Pulmonary artery endothelial cell (primary cell): ENCODE results near the gene HEATR1. TPM values are rescaled to one million over a fixed set of nuclear protein-coding genes. Genes with fewer than 3 reads are reported as not detected.
"Not testable (repeated sequence)": the region's sequence is repeated elsewhere in the genome, so short reads cannot be mapped to it uniquely, and the experiment has no call there.

Experiments used
- DNase-seq: peaks from one replicate; pipeline ENCODE4 v3.0.0-alpha.2; 2011; ENCODE audit warnings: low read depth, low spot score
- total RNA-seq: library from RNA; depleted of rRNA; stranded (reverse); fragments of >200 nt; gene quantifications from 2 replicates; pipeline ENCODE4 v1.2.3, GENCODE V29; 2014

HEATR1 gene
- total RNA-seq, 1 donor from 2014 or later = 42.9 TPM

DNA sequence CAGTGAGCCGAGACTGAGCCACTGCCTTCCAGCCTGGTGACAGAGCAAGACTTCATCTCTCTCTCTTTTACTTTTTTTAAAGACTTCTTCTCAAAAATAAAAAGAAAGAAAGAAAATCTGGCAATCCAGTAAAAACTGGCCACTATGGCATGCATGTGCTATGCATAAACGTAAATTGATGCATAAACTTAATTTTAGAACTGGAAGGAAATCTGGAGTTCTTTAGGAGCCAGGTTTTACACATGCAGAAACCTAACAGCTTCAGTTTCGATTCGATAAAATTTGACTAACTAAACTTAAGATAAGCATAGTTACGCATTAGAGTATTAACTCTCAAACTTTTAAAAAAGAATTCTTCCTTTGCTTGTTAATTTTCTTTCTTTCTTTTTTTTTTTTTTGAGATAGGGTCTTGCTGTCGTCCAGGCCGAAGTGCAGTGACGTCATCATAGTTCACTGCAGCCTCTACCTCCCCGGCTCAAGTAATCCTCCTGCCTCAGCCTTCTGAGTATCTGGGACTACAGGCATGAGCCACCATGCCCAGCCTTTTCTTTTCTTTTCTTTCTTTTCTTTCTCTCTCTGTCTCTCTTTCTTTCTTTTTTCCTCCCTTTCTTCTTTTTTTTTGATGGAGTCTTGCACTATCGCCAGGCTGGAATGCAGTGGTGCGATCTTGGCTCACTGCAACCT, 92.4 kb downstream of the HEATR1 start:
- DNase-seq = no peak

DNA sequence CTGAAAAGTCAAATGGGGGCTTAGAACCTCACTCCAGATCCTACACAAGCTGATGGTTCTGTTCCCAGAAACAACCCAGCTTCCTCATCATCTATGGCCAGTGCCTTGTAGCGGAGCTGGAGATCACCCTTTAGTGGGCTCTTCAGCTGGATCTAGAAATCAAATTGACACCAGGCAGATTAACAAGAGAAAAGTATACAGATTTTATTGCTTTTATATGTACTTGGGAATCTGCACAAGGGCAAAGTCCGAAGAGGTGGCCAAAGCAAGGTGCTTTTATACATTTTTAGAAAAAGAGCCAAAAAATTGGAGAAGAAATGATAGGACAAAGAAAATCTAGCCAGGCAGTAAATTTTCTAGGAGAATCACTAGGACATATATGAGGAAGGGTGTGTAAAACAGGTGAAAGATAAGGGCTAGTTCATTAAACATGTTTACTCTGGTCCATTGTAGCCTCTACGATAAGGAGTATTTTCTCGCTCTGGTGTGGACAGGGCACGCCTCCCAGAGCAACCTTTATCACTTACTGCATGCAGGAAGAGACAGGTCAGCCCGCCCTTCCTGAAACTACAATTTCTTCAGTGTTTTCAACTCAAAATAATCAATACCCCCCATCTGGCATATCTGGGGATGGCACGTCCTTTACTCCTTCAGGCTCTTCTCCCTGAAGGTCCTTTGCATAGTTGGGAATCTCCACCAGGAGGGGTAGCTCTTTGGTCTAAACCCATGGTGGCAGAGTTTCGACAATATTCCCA, 94.5 kb downstream of the HEATR1 start:
- no peak for DNase-seq

DNA sequence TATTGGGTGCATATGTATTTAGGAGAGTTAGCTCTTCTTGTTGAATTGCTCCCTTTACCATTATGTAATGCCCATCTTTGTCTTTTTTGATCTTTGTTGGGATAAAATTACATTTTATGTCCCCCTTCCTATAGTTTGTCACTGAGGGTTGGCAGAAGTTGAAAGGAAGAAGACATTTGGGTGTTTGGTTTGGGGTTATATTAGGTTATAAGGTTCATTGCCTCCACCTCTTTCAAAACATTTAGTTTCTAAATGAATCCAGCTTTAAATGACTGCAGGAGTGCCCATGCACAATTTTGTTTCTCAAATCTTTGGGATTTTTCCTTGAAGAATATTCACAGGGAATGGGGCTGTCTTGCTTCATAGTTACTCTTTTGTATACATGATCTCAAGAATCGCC, 95.1 kb downstream of the HEATR1 start:
- DNase-seq = no peak

DNA sequence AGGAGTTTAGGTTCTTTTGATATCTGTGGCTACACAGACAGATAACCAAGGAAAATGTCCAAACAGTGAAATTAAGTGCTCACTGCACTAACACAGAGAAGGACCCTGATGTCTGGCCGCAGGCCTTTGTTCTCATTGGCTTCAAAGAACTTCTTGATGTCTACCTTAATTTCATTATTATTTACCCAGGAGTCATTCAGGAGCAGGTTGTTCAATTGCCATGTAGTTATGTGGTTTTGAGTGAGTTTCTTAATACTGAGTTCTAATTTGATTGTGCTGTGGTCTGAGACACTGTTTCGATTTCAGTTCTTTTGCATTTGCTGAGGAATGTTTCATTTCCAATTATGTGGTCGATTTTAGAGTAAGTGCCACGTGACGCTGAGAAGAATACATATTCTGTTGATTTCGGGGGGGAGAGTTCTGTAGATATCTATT, 95.7 kb downstream of the HEATR1 start:
- DNase-seq = no peak

DNA sequence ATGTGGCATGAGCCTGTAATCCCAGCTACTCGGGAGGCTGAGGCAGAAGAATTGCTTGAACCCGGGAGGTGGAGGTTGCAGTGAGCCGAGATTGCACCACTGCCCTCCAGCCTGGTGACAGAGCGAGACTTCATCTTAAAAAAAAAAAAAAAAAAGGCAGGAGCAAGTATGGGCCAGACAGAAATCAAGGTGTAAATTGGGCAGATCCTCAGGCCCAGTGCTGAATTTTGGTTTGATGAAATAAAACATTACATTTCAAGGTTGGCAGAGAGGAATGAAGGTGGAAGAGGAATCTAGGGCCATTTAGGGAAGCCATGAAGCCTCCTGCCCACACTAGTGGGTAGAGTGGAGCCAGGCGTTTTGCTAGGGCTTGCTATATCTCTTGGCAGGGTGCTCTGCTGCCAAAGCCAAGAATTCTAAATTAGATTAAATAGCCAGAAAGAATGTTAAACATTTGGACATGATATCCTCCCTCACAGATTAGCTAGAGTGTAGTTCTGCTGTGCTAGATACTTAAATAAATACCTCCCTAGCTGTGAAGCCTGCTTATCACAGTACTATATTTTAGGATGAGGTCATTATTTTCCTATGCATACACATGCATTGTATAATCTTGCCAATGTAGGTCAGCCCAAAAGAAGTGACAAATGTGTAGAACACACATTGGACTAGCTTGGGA, 97.2 kb downstream of the HEATR1 start:
- no peak for DNase-seq

DNA sequence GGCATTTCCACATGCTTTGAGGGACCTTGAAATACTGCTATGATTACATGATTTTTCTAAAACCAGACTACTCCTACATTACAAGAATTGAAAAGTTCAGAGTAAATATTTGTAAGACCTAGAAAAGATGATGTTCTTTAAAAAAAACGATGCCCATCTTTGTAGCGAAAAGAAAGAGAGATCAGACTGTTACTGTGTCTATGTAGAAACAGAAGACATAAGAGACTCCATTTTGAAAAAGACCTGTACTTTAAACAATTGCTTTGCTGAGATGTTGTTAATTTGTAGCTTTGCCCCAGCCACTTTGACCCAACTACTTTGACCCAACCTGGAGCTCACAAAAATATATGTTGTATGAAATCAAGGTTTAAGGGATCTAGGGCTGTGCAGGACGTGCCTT, 100.0 kb downstream of the HEATR1 start:
- not testable (repeated sequence) for DNase-seq

GRCh38 chr1:236502972-236503639, 101.2 kb downstream of the HEATR1 start:
- DNase-seq = peak; percentile 71

DNA sequence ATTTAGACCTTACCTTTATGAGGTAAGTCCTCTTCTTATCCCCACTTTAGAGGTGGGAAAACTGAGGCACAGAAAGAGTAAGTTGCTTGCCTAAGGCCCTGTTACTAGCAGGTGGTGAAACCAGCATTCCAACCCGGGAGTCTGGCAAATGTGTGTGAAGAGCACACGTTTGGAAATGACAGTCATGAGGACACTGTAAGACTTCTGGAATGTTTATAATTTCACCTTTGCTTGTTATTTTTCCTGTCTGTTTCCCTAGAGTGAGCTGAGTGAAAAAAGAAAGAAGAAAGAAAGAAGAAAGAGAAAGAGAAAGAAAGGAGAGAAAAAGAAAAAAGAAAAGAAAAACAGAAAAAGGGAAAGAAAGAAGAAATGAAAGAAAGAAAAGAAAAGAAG, 101.7 kb downstream of the HEATR1 start:
- DNase-seq = no peak

DNA sequence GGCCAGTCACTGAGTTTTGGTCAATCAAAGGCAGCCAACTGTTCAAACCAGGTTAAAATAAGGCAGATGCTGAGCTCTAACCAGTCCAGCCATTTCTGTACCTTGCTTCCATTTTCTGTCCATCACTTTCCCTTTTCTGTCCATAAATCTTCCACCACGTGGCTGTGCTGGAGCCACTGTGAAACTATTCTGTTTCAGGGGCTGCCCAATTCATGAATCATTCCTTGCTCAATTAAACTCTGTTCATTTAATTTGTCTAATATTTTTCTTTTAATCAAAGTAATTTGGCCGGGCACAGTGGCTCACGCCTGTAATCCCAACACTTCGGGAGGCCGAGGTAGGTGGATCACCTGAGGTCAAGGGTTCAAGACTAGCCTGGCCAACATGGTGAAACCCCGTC, 103.2 kb downstream of the HEATR1 start:
- no peak for DNase-seq

Other genes starting within 250 kb of the HEATR1 start
- gene EDARADD, start 210.2 kb downstream of the HEATR1 start, total RNA-seq = not detected in 2 replicates
- 70.6 and 84.2 TPM in 2 replicates for gene LGALS8, start 80.5 kb downstream of the HEATR1 start, total RNA-seq
- 1.1 and 1.5 TPM in 2 replicates for gene ACTN2, start 82.0 kb upstream of the HEATR1 start, total RNA-seq
- 37.5 and 39.9 TPM in 2 replicates for gene MTR, start 190.8 kb upstream of the HEATR1 start, total RNA-seq